Stimulated activated CD4-positive, alpha-beta T cell treated with anti-CD3 and anti-CD28 coated beads, Interleukin-2, amount 100 ng/mL, for 4 hours (primary cell): Measurements from ENCODE around the gene PDE6D.

Experiments used
- DNase-seq: peaks from one replicate; pipeline ENCODE4 v3.0.0-alpha.2; 2020; ENCODE audit warnings: low read depth

PDE6D gene

GRCh38 chr2:231780909-231781797 lies at the start of gene PDE6D:
TSS of gene PDE6D (minus strand) at chr2:231781282. CDS start at chr2:231781114, 168 bp downstream.
- peak; percentile 91 for DNase-seq

- DNase-seq = no peak
Observed at GRCh38 chr2:231821908-231822307, 40.8 kb upstream of the PDE6D start.

GRCh38 chr2:231820786-231821303 lies 39.8 kb upstream of the PDE6D start:
- DNase-seq = no peak

GRCh38 chr2:231819447-231820042 lies 38.5 kb upstream of the PDE6D start:
- no peak for DNase-seq

- no peak for DNase-seq
Observed at GRCh38 chr2:231816327-231817026, 35.4 kb upstream of the PDE6D start.

- DNase-seq = no peak
Observed at GRCh38 chr2:231810905-231811304, 29.8 kb upstream of the PDE6D start.

GRCh38 chr2:231807020-231807419 lies 25.9 kb upstream of the PDE6D start:
- DNase-seq = no peak

- DNase-seq = no peak
Observed at GRCh38 chr2:231803501-231804138, 22.5 kb upstream of the PDE6D start.

GRCh38 chr2:231800493-231801091 lies 19.5 kb upstream of the PDE6D start:
- DNase-seq = no peak

GRCh38 chr2:231795525-231796327 lies 14.6 kb upstream of the PDE6D start:
- no peak for DNase-seq

GRCh38 chr2:231794383-231794782 lies 13.3 kb upstream of the PDE6D start:
- no peak for DNase-seq

GRCh38 chr2:231791107-231791506 lies 10.0 kb upstream of the PDE6D start:
- DNase-seq = no peak

- no peak for DNase-seq
Observed at GRCh38 chr2:231786917-231787292, 5.8 kb upstream of the PDE6D start.

GRCh38 chr2:231786177-231786916 lies 5.3 kb upstream of the PDE6D start, which contains the start of gene COPS7B:
TSS of gene COPS7B (plus strand) at chr2:231786445. CDS start at chr2:231788571, 2,126 bp downstream.
- DNase-seq = peak; percentile 79

- DNase-seq = no peak
Observed at GRCh38 chr2:231785822-231786176, 4.7 kb upstream of the PDE6D start.

GRCh38 chr2:231785413-231785812 lies 4.3 kb upstream of the PDE6D start:
- DNase-seq = no peak

- DNase-seq = no peak
Observed at GRCh38 chr2:231781798-231782726, 980 bp upstream of the PDE6D start.

- no peak for DNase-seq
Observed at GRCh38 chr2:231780123-231780908, 766 bp downstream of the PDE6D start.
